GM10248 (cell line): ENCODE results near the gene PDLIM3.
"Not testable (repeated sequence)": the region's sequence is repeated elsewhere in the genome, so short reads cannot be mapped to it uniquely, and the experiment has no call there.

Experiments
- CTCF ChIA-PET: fragments of 300-600 bp; sonication (Branson Sonifier 250); formaldehyde crosslinking; extraction: SDS; loops from one replicate; lab custom pipeline; 2021; ENCODE audit warnings: antibody characterized with exemption; lab: Yijun Ruan, JAX
- POLR2A ChIA-PET: fragments of 350-650 bp; sonication (Branson Sonifier 250); formaldehyde crosslinking; extraction: SDS; loops from one replicate; lab custom pipeline; 2020; ENCODE audit warnings: antibody characterized with exemption; lab: Yijun Ruan, JAX
- DNase-seq: peaks from one replicate; pipeline ENCODE4 v3.0.0; 2012; ENCODE audit errors: extremely low spot score
- CTCF ChIP-seq: IDR thresholded peaks from 2 replicates; pipeline ENCODE4 v1.5.1; 2012; ENCODE audit warnings: mild to moderate bottlenecking, low read depth; ENCODE audit errors: extremely low read depth, missing control alignments, control extremely low read depth

PDLIM3 gene

DNA sequence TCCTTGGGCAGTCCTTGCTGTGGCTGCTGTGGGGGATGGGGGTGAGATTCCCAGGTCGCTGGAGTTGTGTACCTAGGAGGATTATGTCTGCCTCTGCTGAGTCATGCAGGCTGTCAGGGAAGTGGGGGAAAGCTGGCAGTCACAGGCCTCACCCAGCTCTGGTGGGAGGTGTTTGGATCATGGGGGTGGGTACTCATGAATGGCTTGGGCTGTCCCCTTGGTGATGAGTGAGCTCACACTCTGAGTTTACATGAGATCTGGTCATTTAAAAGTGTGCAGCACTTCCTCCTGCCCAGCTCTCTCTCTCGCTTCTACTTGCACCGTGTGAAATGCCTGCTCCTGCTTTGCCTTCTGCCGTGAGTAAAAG, 24.6 kb upstream of the PDLIM3 start:
- ChIA-PET CTCF (interaction anchor here (0.9 to 2.1 kb wide), 5 partner anchors 11 to 30 kb away, joined by 3 to 5 read pairs (median 3); no protein-coding TSS in a partner anchor), POLR2A (no interaction called here)
- DNase-seq, result no peak
- TF ChIP-seq CTCF, result no peak

DNA sequence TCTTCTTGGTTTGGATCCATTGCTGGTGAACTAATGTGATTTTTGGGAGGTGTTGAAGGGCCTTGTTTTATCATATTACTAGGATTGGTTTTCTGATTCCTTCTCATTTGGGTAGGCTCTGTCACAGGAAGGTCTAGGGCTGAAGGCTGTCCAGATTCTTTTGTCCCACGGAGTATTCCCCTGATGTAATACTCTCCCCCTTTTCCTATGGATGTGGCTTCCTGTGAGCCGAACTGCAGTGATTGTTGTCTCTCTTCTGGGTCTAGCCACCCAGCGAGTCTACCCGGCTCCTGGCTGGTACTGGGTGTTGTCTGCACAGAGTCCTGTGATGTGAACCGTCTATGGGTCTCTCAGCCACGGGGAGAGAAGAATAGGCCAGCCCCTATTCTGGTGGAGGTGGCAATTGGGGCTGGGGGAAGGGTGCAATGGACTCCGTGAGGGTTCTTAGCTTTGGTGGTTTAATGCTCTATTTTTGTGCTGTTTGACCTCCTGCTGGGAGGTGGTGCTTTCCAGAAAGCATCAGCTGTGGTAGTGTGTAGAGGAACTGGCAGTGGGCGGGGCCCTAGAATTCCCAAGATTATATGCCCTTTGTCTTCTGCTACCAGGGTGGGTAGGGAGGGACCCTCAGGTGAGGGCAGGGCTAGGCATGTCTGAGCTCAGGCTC, 24.1 kb upstream of the PDLIM3 start:
- DNase-seq, POLR2A ChIA-PET: not testable (repeated sequence)
- CTCF ChIA-PET, result interaction anchor here (0.9 to 2.1 kb wide), 5 partner anchors 10 to 30 kb away, joined by 3 to 5 read pairs (median 3); no protein-coding TSS in a partner anchor

DNA sequence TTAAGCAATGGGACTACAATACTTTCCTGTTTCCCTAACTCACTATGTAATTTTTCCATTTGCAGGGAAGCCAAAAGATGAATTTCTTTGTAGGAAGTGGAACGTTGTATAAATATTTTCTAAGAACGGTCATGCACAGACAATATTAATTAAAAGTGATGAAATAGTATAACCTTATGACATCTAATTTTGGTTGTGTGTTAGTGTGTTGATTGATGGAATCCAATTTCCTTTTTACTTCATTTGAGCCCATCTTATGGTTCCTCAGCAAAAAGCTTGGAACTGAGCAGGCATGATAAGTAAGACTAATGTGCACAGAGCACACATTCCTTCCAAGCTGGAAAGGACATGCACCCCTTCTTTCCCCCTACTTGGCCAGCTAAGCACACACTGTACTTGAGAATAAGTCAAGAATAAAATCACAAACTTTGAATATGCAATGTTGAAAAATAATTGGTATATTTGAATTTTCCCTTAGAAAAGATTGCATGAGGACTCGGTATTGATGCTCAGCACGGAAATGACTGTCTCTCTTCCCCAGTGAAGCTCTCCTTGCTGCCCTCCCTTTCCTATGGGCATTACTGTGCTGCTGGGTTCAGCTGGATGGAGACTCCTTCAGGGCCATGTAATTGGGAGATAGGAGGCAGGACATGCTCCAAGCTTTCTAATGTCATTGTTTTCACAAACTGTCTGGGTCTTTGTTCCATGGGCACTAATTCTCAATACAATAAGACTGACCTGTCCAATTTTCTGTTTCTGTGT, 19.2 kb upstream of the PDLIM3 start:
- no peak for DNase-seq
- no peak for TF ChIP-seq CTCF
- ChIA-PET POLR2A (no interaction called here), CTCF (interaction anchor here (0.8 to 1.5 kb wide), 4 partner anchors 9 to 28 kb away, joined by 3 to 5 read pairs (median 3); no protein-coding TSS in a partner anchor)

DNA sequence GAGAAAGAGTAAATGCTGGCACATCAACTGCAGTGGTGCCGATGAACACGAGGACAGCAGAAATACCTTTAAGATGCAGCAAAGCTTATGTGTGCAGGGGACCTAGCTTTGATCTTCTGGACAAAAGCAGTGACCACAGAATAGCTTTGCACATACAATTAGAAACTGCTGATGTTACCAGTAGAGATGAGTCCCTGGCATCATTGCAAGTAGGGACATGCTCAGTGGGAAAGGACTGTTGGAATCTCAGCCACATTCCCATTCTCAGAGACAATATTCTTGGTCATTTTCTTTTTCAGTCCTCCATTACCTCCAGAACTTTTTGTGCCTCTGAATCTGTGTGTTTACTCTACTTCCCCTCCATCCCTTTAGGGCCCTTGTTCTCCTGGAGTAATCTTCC, 16.9 kb upstream of the PDLIM3 start:
- no peak for TF ChIP-seq CTCF
- ChIA-PET CTCF (interaction anchor here (0.8 to 2.3 kb wide), 5 partner anchors 9 to 73 kb away, joined by 3 to 11 read pairs (median 4); no protein-coding TSS in a partner anchor), POLR2A (no interaction called here)
- DNase-seq, result no peak

DNA sequence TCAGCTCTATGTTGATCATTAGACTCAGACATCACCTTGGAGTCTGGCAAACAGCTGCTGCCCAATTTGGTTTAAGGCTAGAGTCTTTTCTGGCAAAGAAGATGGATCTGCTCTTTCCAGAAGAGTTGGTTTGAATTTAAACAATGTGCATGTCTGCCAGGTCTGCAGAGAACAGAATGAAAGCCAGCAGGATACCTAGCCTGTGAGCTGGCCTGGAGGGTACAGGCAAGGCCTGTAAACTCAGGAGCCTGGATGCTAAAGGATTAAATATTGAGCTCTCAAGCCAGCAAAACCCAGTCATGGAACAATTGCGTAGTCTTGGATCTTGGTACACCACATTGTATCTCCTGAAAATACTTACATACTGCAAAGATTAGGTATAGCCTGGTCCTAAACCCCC, 15.6 kb upstream of the PDLIM3 start:
- POLR2A ChIA-PET, result no interaction called here
- CTCF ChIA-PET, result interaction anchor here (1.0 to 2.3 kb wide), 5 partner anchors 9 to 48 kb away, joined by 3 to 11 read pairs (median 4); no protein-coding TSS in a partner anchor
- no peak for TF ChIP-seq CTCF
- DNase-seq, result no peak

DNA sequence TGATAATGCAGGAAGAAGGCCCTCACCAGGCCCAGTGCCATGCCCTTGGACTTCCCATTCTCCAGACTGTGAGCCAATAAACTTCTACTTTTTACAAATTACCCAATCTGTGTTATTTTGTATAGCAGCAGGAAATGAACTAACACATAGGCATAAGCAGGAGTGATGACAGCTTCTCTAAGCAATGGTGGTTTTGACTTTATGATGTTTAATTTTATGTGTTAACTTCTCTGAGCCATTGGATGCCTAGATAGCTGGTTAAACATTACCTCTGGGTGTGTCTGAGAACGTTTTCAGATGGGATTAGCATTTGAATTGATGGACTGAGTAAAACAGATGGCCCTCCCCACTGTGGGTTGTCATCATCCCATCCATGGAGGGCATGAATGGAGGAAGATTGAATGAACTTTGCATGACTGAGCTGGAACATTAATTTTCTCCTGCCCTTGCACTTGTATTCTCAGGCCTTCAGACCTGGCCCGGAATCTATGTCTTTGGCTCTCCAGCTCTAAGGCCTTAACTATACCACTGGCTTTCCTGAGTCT, 13.9 kb upstream of the PDLIM3 start:
- CTCF ChIA-PET, result interaction anchor here (0.7 to 1.6 kb wide), 2 partner anchors 10 to 23 kb away, joined by 3 to 4 read pairs; no protein-coding TSS in a partner anchor

More for the DNA sequence above, 13.9 kb upstream of the PDLIM3 start:
- POLR2A ChIA-PET, result no interaction called here
- no peak for TF ChIP-seq CTCF
- DNase-seq, result no peak
